IPS-15b (cell line): ENCODE results near the gene JUP.

ENCODE experiments used
- H3K27me3 ChIP-seq: one replicate; pipeline ENCODE4 v1.6.1; 2013; ENCODE audit warnings: low read length; ENCODE audit not compliant: control insufficient read depth, insufficient read depth
- H3K36me3 ChIP-seq: one replicate; pipeline ENCODE4 v1.6.1; 2013; ENCODE audit warnings: low read length; ENCODE audit not compliant: control insufficient read depth, insufficient read depth
- H3K4me1 ChIP-seq: one replicate; pipeline ENCODE4 v1.6.1; 2013; ENCODE audit warnings: mild to moderate bottlenecking, low read length; ENCODE audit not compliant: control insufficient read depth, insufficient read depth
- H3K4me3 ChIP-seq: one replicate; pipeline ENCODE4 v1.5.1; 2013; ENCODE audit warnings: low read depth, low read length
- H3K9ac ChIP-seq: one replicate; pipeline ENCODE4 v1.6.1; 2013; ENCODE audit warnings: low read depth, mild to moderate bottlenecking, low read length
- H3K9me3 ChIP-seq: one replicate; pipeline ENCODE4 v1.6.1; 2013; ENCODE audit warnings: mild to moderate bottlenecking, low read length; ENCODE audit not compliant: control insufficient read depth, insufficient read depth

JUP gene

GRCh38 chr17:41762841-41763240 lies 23.7 kb downstream of the JUP start:
- Histone ChIP-seq H3K36me3 (peaks cover 57% of the 10 kb centered on the region), H3K9ac (no peak overlapping the region), H3K4me3 (no peak overlapping the region)

GRCh38 chr17:41762391-41762790 lies 24.1 kb downstream of the JUP start:
- Histone ChIP-seq H3K36me3 (peaks cover 56% of the 10 kb centered on the region), H3K9ac (no peak overlapping the region), H3K4me1 (no peaks in the 10 kb centered on the region), H3K9me3 (no peaks in the 10 kb centered on the region), H3K27me3 (no peaks in the 10 kb centered on the region), H3K4me3 (no peak overlapping the region)

More at GRCh38 chr17:41762841-41763240, 23.7 kb downstream of the JUP start:
- no peaks in the 10 kb centered on the region for H3K4me1 ChIP-seq
- H3K27me3 ChIP-seq, result no peaks in the 10 kb centered on the region
- no peaks in the 10 kb centered on the region for H3K9me3 ChIP-seq

- H3K4me3 ChIP-seq, result no peak overlapping the region
- peaks cover 56% of the 10 kb centered on the region for H3K36me3 ChIP-seq
- H3K4me1 ChIP-seq, result no peaks in the 10 kb centered on the region
- H3K9ac ChIP-seq, result no peak overlapping the region
- no peaks in the 10 kb centered on the region for H3K9me3 ChIP-seq
- H3K27me3 ChIP-seq, result no peaks in the 10 kb centered on the region
Measured at GRCh38 chr17:41760878-41761277, 25.6 kb downstream of the JUP start.

GRCh38 chr17:41758601-41759000 lies 27.9 kb downstream of the JUP start:
- H3K4me3 ChIP-seq, result no peak overlapping the region
- no peaks in the 10 kb centered on the region for H3K4me1 ChIP-seq
- H3K36me3 ChIP-seq, result peaks cover 60% of the 10 kb centered on the region
- no peak overlapping the region for H3K9ac ChIP-seq
- H3K27me3 ChIP-seq, result no peaks in the 10 kb centered on the region
- no peaks in the 10 kb centered on the region for H3K9me3 ChIP-seq

GRCh38 chr17:41754066-41754465 lies 32.4 kb downstream of the JUP start:
- Histone ChIP-seq H3K4me1 (no peaks in the 10 kb centered on the region), H3K4me3 (no peak overlapping the region), H3K36me3 (peaks cover 33% of the 10 kb centered on the region), H3K9me3 (no peaks in the 10 kb centered on the region), H3K27me3 (no peaks in the 10 kb centered on the region), H3K9ac (no peak overlapping the region)

- H3K4me1 ChIP-seq, result no peaks in the 10 kb centered on the region
- H3K9me3 ChIP-seq, result no peaks in the 10 kb centered on the region
- peaks cover 17% of the 10 kb centered on the region for H3K36me3 ChIP-seq
- no peak overlapping the region for H3K4me3 ChIP-seq
- no peak overlapping the region for H3K9ac ChIP-seq
- no peaks in the 10 kb centered on the region for H3K27me3 ChIP-seq
Measured at GRCh38 chr17:41751288-41751687, 35.2 kb downstream of the JUP start.

- Histone ChIP-seq H3K27me3 (no peaks in the 10 kb centered on the region), H3K4me1 (no peaks in the 10 kb centered on the region), H3K9me3 (no peaks in the 10 kb centered on the region), H3K36me3 (peaks cover 14% of the 10 kb centered on the region), H3K9ac (no peak overlapping the region), H3K4me3 (no peak overlapping the region)
Measured at GRCh38 chr17:41750862-41751261, 35.6 kb downstream of the JUP start.

- peaks cover 3% of the 10 kb centered on the region for H3K36me3 ChIP-seq
- H3K4me3 ChIP-seq, result no peak overlapping the region
- no peak overlapping the region for H3K9ac ChIP-seq
- H3K27me3 ChIP-seq, result no peaks in the 10 kb centered on the region
- no peaks in the 10 kb centered on the region for H3K9me3 ChIP-seq
- H3K4me1 ChIP-seq, result no peaks in the 10 kb centered on the region
Measured at GRCh38 chr17:41748275-41748674, 38.2 kb downstream of the JUP start.

GRCh38 chr17:41741709-41742108 lies 44.8 kb downstream of the JUP start:
- H3K4me1 ChIP-seq, result peaks cover 4% of the 10 kb centered on the region
- no peak overlapping the region for H3K9ac ChIP-seq
- H3K4me3 ChIP-seq, result no peak overlapping the region
- peaks cover 12% of the 10 kb centered on the region for H3K27me3 ChIP-seq
- H3K36me3 ChIP-seq, result no peaks in the 10 kb centered on the region
- no peaks in the 10 kb centered on the region for H3K9me3 ChIP-seq

GRCh38 chr17:41740506-41740905 lies 46.0 kb downstream of the JUP start:
- Histone ChIP-seq H3K36me3 (no peaks in the 10 kb centered on the region), H3K9me3 (no peaks in the 10 kb centered on the region), H3K4me1 (peaks cover 4% of the 10 kb centered on the region), H3K27me3 (peaks cover 24% of the 10 kb centered on the region), H3K4me3 (no peak overlapping the region), H3K9ac (no peak overlapping the region)

GRCh38 chr17:41739661-41740352 lies 46.7 kb downstream of the JUP start:
- Histone ChIP-seq H3K36me3 (no peaks in the 10 kb centered on the region), H3K4me1 (peaks cover 4% of the 10 kb centered on the region), H3K27me3 (peaks cover 29% of the 10 kb centered on the region), H3K4me3 (no peak overlapping the region), H3K9ac (no peak overlapping the region), H3K9me3 (no peaks in the 10 kb centered on the region)

- Histone ChIP-seq H3K9me3 (no peaks in the 10 kb centered on the region), H3K36me3 (no peaks in the 10 kb centered on the region), H3K4me1 (peaks cover 4% of the 10 kb centered on the region), H3K9ac (no peak overlapping the region), H3K4me3 (no peak overlapping the region), H3K27me3 (peaks cover 38% of the 10 kb centered on the region)
Measured at GRCh38 chr17:41738801-41739112, 47.8 kb downstream of the JUP start.
